Stimulated activated CD8-positive, alpha-beta memory T cell treated with anti-CD3 and anti-CD28 coated beads, Interleukin-15, amount 100 ng/mL, for 4 hours (primary cell): Measurements from ENCODE around the gene KLK15.

ENCODE experiments used
- DNase-seq, 2 donors: peaks; one replicate each; pipeline ENCODE4 v3.0.0-alpha.2; 2020; ENCODE audit warnings: low read depth in 2 of 2

KLK15 gene, protein sequence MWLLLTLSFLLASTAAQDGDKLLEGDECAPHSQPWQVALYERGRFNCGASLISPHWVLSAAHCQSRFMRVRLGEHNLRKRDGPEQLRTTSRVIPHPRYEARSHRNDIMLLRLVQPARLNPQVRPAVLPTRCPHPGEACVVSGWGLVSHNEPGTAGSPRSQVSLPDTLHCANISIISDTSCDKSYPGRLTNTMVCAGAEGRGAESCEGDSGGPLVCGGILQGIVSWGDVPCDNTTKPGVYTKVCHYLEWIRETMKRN

DNA sequence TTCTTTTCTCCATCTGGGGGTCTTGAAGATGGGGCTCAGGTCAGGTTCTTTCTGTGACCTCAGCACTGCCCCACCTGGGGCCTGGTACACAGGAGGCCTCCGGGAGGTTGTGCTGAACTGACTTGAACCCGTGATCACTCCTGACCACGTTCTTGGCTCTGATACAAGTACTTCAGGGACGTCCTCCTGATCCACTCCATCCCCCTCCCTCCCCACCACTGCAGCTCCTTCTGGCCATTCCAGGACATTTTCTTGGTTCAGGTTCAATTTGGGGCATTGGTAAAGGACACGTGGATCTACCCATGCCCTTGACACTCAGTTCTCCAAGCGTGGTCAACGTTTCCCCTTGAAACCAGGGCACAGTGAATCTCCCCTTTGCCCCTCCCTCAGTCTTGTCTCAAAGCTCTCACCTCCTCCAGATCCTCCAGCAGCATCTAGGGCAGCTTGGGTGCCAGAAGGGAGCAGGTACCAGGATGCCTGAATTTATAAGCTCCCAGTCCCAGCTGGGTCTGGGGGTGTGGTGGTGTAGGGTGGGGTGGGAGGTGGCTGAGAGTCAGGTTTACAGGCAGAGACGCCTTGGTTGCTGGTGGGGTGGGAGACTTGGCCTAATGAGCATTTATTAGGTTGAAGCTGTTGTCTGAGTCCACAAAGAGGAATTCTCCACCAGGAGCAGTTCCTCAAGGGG is at the start of gene KLK15:
Gene KLK15, minus strand, starts transcription at position 458 of the 685 bp plus-strand sequence. CDS start 2,082 bp downstream, outside the sequence.
- no peak for DNase-seq

DNA sequence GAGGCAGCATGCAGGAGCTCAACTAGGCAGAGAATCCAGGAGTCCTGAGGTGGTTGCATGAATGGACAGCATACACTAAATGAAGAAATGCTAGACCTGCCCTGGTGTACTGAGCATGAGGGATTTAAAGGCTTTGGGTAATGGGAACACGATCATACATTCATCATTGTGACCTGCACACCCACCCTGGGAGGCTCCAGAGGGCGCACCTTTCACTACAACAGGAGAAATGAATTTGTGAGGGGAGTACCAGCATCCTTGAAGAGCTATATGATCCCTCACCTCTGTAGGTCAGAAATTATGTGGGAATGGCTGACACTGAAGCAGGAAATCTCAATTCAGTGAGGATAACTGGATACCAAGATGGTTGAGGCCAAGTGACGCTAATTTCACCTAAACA is 48.8 kb upstream of the KLK15 start:
- DNase-seq = no peak

DNA sequence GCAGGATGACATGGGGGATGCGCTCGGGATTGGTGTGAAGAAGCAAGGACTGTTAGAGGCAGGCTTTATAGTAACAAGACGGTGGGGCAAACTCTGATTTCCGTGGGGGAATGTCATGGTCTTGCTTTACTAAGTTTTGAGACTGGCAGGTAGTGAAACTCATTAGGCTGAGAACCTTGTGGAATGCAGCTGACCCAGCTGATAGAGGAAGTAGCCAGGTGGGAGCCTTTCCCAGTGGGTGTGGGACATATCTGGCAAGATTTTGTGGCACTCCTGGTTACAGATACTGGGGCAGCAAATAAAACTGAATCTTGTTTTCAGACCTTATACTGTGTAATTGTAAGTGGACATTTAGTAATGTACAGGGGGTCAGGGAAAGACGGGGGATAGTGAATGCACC is 46.9 kb upstream of the KLK15 start:
- no peak for DNase-seq

DNA sequence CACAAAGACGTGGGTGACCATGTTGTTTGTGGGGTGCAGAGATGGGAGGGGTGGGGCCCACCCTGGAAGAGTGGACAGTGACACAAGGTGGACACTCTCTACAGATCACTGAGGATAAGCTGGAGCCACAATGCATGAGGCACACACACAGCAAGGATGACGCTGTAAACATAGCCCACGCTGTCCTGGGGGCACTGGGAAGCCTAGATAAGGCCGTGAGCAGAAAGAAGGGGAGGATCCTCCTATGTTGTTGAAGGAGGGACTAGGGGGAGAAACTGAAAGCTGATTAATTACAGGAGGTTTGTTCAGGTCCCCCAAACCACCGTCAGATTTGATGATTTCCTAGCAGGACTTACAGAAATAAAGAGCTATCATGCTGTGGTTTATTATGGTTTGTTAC is 45.5 kb upstream of the KLK15 start:
- no peak for DNase-seq

DNA sequence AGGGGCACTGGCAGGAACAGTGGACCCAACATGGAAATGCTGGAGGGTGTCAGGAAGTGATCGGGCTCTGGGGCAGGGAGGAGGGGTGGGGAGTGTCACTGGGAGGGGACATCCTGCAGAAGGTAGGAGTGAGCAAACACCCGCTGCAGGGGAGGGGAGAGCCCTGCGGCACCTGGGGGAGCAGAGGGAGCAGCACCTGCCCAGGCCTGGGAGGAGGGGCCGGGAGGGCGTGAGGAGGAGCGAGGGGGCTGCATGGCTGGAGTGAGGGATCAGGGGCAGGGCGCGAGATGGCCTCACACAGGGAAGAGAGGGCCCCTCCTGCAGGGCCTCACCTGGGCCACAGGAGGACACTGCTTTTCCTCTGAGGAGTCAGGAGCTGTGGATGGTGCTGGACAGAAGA is 44.0 kb upstream of the KLK15 start:
- DNase-seq = no peak

DNA sequence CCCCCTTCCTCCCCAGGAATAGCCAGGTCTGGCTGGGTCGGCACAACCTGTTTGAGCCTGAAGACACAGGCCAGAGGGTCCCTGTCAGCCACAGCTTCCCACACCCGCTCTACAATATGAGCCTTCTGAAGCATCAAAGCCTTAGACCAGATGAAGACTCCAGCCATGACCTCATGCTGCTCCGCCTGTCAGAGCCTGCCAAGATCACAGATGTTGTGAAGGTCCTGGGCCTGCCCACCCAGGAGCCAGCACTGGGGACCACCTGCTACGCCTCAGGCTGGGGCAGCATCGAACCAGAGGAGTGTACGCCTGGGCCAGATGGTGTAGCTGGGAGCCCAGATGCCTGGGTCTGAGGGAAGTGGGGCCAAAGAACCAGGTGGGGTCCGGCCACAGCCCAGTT is 43.1 kb upstream of the KLK15 start:
- DNase-seq = no peak

DNA sequence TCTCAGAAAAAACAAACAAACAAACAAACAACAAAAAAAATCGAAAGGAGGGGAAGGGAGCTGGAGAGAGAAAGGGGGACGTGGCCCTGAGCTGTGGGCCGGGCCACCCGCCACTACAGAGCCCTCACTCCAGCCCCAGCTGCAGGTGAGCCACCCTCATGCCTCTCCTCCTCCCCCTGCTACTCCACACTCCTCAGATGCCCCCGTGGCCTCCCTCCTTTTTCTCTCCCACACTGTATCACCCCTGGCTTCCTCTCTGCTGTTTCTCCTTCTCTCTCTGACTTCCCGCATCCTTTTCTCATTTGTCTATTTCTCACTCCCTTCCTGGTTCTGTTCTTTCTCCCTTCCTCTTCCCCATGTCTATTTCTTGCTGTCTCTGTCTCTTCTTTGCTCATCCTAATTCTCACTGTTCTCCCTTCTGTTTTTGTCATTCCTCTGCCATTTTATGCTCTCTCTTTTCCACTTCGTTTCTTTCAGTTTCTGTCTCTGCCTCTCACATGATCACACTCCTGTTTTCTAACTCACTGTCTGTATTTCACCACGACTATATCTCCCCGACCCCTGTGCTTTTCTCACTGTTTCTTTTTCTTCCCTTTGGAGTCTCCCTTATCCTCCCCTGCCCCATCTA is 42.5 kb upstream of the KLK15 start:
- no peak for DNase-seq

DNA sequence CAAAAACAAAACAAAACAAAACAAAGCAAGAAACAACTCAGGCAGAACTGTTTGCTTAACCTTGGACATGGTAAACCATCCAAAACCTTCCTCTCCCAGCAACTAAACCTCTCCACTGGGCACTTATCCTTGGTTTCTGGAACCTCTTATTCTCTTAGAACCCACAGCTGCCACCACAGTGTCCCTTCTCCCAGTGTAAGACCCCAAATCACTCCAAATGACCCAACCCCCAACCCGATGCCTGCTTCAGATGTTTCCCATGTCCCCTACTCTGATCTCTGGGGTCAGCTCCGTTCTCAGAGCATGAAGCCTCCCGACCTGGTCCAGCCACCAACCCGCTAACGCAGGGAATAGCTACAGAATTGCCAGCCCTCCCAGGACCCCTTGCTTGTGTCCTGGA is 40.8 kb upstream of the KLK15 start:
- no peak for DNase-seq

DNA sequence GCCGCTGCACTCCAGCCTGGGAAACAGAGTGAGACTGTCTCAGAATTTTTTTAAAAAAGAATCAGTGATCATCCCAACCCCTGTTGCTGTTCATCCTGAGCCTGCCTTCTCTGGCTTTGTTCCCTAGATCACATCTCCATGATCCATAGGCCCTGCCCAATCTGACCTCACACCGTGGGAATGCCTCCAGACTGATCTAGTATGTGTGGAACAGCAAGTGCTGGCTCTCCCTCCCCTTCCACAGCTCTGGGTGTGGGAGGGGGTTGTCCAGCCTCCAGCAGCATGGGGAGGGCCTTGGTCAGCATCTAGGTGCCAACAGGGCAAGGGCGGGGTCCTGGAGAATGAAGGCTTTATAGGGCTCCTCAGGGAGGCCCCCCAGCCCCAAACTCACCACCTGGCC is 39.7 kb upstream of the KLK15 start, which contains the start of gene KLK2:
Gene KLK2, plus strand, starts transcription at position 384 of the 400 bp plus-strand sequence. CDS start 35 bp downstream, outside the sequence.
- DNase-seq = no peak

DNA sequence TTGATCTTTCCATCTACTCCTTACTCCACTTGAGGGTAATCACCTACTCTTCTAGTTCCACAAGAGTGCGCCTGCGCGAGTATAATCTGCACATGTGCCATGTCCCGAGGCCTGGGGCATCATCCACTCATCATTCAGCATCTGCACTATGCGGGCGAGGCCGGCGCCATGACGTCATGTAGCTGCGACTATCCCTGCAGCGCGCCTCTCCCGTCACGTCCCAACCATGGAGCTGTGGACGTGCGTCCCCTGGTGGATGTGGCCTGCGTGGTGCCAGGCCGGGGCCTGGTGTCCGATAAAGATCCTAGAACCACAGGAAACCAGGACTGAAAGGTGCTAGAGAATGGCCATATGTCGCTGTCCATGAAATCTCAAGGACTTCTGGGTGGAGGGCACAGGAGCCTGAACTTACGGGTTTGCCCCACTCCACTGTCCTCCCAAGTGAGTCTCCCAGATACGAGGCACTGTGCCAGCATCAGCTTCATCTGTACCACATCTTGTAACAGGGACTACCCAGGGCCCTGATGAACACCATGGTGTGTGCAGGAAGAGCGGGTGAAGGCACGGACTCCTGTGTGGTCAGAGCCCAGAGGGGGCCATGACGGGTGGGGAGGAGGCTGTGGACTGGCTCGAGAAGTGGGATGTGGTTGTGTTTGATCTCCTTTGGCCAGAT is 37.2 kb upstream of the KLK15 start:
- no peak for DNase-seq

DNA sequence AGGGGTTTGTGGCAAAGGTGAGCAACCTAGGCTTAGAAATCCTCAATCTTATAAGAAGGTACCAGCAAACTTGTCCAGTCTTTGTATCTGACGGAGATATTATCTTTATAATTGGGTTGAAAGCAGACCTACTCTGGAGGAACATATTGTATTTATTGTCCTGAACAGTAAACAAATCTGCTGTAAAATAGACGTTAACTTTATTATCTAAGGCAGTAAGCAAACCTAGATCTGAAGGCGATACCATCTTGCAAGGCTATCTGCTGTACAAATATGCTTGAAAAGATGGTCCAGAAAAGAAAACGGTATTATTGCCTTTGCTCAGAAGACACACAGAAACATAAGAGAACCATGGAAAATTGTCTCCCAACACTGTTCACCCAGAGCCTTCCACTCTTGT is 36.1 kb upstream of the KLK15 start:
- DNase-seq = no peak

DNA sequence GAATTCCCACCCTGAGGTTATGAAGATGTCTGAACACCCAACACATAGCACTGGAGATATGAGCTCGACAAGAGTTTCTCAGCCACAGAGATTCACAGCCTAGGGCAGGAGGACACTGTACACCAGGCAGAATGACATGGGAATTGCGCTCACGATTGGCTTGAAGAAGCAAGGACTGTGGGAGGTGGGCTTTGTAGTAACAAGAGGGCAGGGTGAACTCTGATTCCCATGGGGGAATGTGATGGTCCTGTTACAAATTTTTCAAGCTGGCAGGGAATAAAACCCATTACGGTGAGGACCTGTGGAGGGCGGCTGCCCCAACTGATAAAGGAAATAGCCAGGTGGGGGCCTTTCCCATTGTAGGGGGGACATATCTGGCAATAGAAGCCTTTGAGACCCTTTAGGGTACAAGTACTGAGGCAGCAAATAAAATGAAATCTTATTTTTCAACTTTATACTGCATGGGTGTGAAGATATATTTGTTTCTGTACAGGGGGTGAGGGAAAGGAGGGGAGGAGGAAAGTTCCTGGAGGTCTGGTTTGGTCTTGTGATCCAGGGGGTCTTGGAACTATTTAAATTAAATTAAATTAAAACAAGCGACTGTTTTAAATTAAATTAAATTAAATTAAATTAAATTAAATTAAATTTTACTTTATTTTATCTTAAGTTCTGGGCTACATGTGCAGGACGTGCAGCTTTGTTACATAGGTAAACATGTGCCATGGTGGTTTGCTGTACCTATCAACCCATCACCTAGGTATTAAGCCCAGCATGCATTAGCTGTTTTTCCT is 28.3 kb upstream of the KLK15 start:
- DNase-seq = no peak

DNA sequence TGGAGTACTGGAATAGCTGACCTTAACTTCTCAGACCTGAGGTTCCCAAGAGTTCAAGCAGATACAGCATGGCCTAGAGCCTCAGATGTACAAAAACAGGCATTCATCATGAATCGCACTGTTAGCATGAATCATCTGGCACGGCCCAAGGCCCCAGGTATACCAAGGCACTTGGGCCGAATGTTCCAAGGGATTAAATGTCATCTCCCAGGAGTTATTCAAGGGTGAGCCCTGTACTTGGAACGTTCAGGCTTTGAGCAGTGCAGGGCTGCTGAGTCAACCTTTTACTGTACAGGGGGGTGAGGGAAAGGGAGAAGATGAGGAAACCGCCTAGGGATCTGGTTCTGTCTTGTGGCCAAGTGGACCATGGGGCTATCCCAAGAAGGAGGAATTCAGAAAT is 27.6 kb upstream of the KLK15 start:
- DNase-seq = no peak

DNA sequence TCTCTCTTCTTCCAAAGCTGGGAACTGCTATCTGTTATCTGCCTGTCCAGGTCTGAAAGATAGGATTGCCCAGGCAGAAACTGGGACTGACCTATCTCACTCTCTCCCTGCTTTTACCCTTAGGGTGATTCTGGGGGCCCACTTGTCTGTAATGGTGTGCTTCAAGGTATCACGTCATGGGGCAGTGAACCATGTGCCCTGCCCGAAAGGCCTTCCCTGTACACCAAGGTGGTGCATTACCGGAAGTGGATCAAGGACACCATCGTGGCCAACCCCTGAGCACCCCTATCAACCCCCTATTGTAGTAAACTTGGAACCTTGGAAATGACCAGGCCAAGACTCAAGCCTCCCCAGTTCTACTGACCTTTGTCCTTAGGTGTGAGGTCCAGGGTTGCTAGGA is 26.5 kb upstream of the KLK15 start:
- no peak for DNase-seq

DNA sequence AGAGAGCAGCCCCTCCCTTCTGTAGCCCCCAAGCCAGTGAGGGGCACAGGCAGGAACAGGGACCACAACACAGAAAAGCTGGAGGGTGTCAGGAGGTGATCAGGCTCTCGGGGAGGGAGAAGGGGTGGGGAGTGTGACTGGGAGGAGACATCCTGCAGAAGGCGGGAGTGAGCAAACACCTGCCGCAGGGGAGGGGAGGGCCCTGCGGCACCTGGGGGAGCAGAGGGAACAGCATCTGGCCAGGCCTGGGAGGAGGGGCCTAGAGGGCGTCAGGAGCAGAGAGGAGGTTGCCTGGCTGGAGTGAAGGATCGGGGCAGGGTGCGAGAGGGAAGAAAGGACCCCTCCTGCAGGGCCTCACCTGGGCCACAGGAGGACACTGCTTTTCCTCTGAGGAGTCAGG is 25.5 kb upstream of the KLK15 start:
- no peak for DNase-seq

DNA sequence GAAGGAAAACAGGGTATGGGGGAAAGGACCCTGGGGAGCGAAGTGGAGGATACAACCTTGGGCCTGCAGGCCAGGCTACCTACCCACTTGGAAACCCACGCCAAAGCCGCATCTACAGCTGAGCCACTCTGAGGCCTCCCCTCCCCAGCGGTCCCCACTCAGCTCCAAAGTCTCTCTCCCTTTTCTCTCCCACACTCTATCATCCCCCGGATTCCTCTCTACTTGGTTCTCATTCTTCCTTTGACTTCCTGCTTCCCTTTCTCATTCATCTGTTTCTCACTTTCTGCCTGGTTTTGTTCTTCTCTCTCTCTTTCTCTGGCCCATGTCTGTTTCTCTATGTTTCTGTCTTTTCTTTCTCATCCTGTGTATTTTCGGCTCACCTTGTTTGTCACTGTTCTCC is 24.0 kb upstream of the KLK15 start:
- DNase-seq = no peak

DNA sequence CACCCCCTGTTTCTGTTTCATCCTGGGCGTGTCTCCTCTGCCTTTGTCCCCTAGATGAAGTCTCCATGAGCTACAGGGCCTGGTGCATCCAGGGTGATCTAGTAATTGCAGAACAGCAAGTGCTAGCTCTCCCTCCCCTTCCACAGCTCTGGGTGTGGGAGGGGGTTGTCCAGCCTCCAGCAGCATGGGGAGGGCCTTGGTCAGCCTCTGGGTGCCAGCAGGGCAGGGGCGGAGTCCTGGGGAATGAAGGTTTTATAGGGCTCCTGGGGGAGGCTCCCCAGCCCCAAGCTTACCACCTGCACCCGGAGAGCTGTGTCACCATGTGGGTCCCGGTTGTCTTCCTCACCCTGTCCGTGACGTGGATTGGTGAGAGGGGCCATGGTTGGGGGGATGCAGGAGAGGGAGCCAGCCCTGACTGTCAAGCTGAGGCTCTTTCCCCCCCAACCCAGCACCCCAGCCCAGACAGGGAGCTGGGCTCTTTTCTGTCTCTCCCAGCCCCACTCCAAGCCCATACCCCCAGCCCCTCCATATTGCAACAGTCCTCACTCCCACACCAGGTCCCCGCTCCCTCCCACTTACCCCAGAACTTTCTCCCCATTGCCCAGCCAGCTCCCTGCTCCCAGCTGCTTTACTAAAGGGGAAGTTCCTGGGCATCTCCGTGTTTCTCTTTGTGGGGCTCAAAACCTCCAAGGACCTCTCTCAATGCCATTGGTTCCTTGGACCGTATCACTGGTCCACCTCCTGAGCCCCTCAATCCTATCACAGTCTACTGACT is 21.4 kb upstream of the KLK15 start, which contains the start of gene KLK3:
Gene KLK3, plus strand, starts transcription at position 280 of the 775 bp plus-strand sequence. Its CDS starts 41 bp downstream, at position 321.
- no peak for DNase-seq

DNA sequence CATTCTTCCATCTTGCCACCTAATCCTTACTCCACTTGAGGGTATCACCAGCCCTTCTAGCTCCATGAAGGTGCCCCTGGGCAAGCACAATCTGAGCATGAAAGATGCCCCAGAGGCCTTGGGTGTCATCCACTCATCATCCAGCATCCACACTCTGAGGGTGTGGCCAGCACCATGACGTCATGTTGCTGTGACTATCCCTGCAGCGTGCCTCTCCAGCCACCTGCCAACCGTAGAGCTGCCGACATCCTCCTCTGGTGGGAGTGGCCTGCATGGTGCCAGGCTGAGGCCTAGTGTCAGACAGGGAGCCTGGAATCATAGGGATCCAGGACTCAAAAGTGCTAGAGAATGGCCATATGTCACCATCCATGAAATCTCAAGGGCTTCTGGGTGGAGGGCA is 18.2 kb upstream of the KLK15 start:
- DNase-seq = no peak

DNA sequence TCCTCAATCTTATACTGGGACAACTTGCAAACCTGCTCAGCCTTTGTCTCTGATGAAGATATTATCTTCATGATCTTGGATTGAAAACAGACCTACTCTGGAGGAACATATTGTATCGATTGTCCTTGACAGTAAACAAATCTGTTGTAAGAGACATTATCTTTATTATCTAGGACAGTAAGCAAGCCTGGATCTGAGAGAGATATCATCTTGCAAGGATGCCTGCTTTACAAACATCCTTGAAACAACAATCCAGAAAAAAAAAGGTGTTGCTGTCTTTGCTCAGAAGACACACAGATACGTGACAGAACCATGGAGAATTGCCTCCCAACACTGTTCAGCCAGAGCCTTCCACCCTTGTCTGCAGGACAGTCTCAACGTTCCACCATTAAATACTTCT is 17.4 kb upstream of the KLK15 start:
- no peak for DNase-seq

DNA sequence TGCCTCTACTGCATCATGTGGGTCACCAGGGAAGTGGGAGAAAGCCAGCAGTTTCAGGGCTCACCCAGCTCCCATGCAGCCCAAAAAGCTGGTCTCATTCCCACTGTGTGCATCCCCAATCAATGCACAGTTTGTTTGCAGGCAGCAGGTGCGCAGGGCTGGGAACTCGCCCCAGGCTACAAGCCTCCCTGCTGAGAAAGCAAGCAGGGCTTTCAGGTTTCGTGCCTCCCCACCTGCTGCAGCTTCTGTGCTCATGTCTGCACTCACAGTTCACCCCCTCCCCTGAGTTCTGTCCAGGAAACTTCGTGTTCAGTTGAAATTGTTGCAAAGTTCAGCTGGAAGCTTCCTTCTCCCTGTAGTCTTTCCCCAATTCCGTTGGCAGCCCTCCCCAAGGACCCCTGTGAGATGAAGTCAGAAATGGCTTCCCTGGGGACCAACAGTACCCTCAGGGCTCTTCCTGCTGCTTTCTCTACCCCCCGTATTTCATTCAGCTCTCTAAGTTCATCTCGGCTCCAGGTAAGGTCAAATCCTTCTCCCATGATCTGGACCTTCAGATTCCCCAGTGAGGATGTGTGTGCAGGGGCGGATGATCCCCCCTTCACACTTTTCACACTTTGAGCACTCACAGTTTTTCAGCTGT is 11.0 kb upstream of the KLK15 start:
- DNase-seq = no peak
